CD14-positive monocyte (primary cell): Measurements from ENCODE around the gene MAD1L1. TPM values are rescaled to one million over a fixed set of nuclear protein-coding genes. Genes with fewer than 3 reads are reported as not detected.

Experiments used
- DNase-seq, 3 donors: peaks; one replicate each; pipeline ENCODE4 v3.0.0-alpha.2; 2011 to 2022
- H2AFZ ChIP-seq: 2 replicates; pipeline ENCODE4 v1.6.0; 2012; ENCODE audit warnings: mild to moderate bottlenecking, low read depth, low read length, inconsistent platforms; ENCODE audit not compliant: insufficient read depth, poor library complexity, severe bottlenecking
- H3K27ac ChIP-seq, 2 donors: 1 replicate in 1 of 2; 2 replicates in 1 of 2; pipeline ENCODE4 v1.5.1; 2012 to 2013; ENCODE audit warnings: low read length in 2 of 2, control low read depth in 1 of 2, inconsistent platforms in 1 of 2, low read depth in 1 of 2, mild to moderate bottlenecking in 1 of 2
- H3K27me3 ChIP-seq, 2 donors: one replicate each; pipeline versions ENCODE4 v1.6.0 to v1.6.1; 2011 to 2013; ENCODE audit warnings: low read length in 2 of 2; ENCODE audit not compliant: control insufficient read depth in 2 of 2, insufficient read depth in 2 of 2
- H3K36me3 ChIP-seq, 2 donors: replicated peaks in 1 of 2; 1 replicate in 1 of 2; 2 replicates in 1 of 2; pipeline versions ENCODE4 v1.5.1 to v1.6.1; 2012 to 2013; ENCODE audit warnings: low read length in 2 of 2, control low read depth in 1 of 2, inconsistent platforms in 1 of 2, mild to moderate bottlenecking in 1 of 2; ENCODE audit not compliant: insufficient read depth in 2 of 2, control insufficient read depth in 1 of 2
- H3K4me1 ChIP-seq, 2 donors: 1 replicate in 1 of 2; 2 replicates in 1 of 2; pipeline versions ENCODE4 v1.5.1 to v1.6.1; 2012 to 2013; ENCODE audit warnings: low read length in 2 of 2, control low read depth in 1 of 2, inconsistent platforms in 1 of 2, mild to moderate bottlenecking in 1 of 2, moderate library complexity in 1 of 2; ENCODE audit not compliant: insufficient read depth in 2 of 2, control insufficient read depth in 1 of 2
- H3K4me2 ChIP-seq: replicated peaks from 2 replicates; pipeline ENCODE3; 2012; ENCODE audit warnings: low read length, moderate library complexity, mild to moderate bottlenecking; ENCODE audit not compliant: poor library complexity, severe bottlenecking; ENCODE audit errors: extremely low read depth
- H3K4me3 ChIP-seq, 3 experiments: fragments of 200-600 bp in 1 of 3; sonication (generic) in 1 of 3; replicated peaks in 1 of 3; 1 replicate in 2 of 3; 2 replicates in 1 of 3; pipeline ENCODE4 v1.5.1; 2011 to 2013; ENCODE audit warnings: low read length in 3 of 3, mild to moderate bottlenecking in 3 of 3, control low read depth in 2 of 3, low read depth in 2 of 3, inconsistent platforms in 1 of 3, moderate library complexity in 1 of 3
- H3K79me2 ChIP-seq: 2 replicates; pipeline ENCODE4 v1.6.0; 2012; ENCODE audit warnings: mild to moderate bottlenecking, control low read depth, inconsistent platforms, low read length, moderate library complexity; ENCODE audit not compliant: insufficient read depth
- H3K9ac ChIP-seq: 2 replicates; pipeline ENCODE4 v1.6.0; 2017; ENCODE audit warnings: low read length, mild to moderate bottlenecking; ENCODE audit not compliant: insufficient read depth, poor library complexity, severe bottlenecking
- H3K9me3 ChIP-seq, 2 donors: replicated peaks in 1 of 2; 1 replicate in 1 of 2; 2 replicates in 1 of 2; pipeline versions ENCODE4 v1.5.1 to v1.6.1; 2012 to 2013; ENCODE audit warnings: low read length in 2 of 2, control low read depth in 1 of 2; ENCODE audit not compliant: control insufficient read depth in 1 of 2, insufficient read depth in 1 of 2
- H4K20me1 ChIP-seq: 2 replicates; pipeline ENCODE4 v1.6.0; 2012; ENCODE audit warnings: mild to moderate bottlenecking, low read length, control low read depth, moderate library complexity; ENCODE audit not compliant: insufficient read depth
- H3K27ac Mint-ChIP-seq, 7 donors: one replicate each; pipeline ENCODE4 v1.8.0; 2020; ENCODE audit warnings: mild to moderate bottlenecking in 7 of 7, mixed read lengths in 7 of 7, moderate library complexity in 6 of 7, inconsistent platforms in 2 of 7
- H3K27me3 Mint-ChIP-seq, 3 donors: one replicate each; pipeline ENCODE4 v1.8.0; 2021 to 2022; ENCODE audit warnings: low read depth in 3 of 3, mild to moderate bottlenecking in 3 of 3, mixed read lengths in 3 of 3, moderate library complexity in 3 of 3, inconsistent platforms in 1 of 3
- H3K36me3 Mint-ChIP-seq, 2 donors: one replicate each; pipeline ENCODE4 v1.8.0; 2020; ENCODE audit warnings: mixed read lengths in 2 of 2, inconsistent platforms in 1 of 2, mild to moderate bottlenecking in 1 of 2
- H3K4me1 Mint-ChIP-seq: one replicate; pipeline ENCODE4 v1.8.0; 2020; ENCODE audit warnings: mild to moderate bottlenecking, mixed read lengths
- H3K4me3 Mint-ChIP-seq, 2 donors: one replicate each; pipeline ENCODE4 v1.8.0; 2020; ENCODE audit warnings: mild to moderate bottlenecking in 2 of 2, mixed read lengths in 2 of 2, moderate library complexity in 1 of 2
- H3K9me3 Mint-ChIP-seq, 7 donors: one replicate each; pipeline ENCODE4 v1.8.0; 2020 to 2022; ENCODE audit warnings: mixed read lengths in 7 of 7, mild to moderate bottlenecking in 6 of 7, moderate library complexity in 6 of 7, inconsistent platforms in 2 of 7
- WGBS: methylation state at CpG from one replicate; pipeline ENCODE4 v1.1.5; 2013; ENCODE audit warnings: missing lambda C conversion rate; ENCODE audit not compliant: insufficient coverage; 5-methylcytosine and 5-hydroxymethylcytosine counted together
- intact Hi-C, 2 donors: fragments of 100-400 bp; cut with micrococcal nuclease; formaldehyde crosslinking; loops; one replicate each; pipeline versions ENCODE4 v1.15.0 to v1.15.1; 2023
- polyA plus RNA-seq, 3 donors: library from polyadenylated mRNA; depleted of rRNA in 1 of 3; unstranded in 2 of 3; stranded (reverse) in 1 of 3; fragments of 300-500 nt in 2 of 3; fragments of >200 nt in 1 of 3; fragmentation: Illumina TruSeq in 2 of 3; gene quantifications; 1 replicate in 2 of 3; 2 replicates in 1 of 3; pipeline ENCODE4 v1.2.3, GENCODE V29; 2012 to 2021
- TF ChIP-seq, protein P1 (sequence below): fragments of 200-600 bp; IDR thresholded peaks from one replicate; pipeline ENCODE4 v1.8.0; 2022; ENCODE audit warnings: antibody characterized with exemption, mild to moderate bottlenecking

MAD1L1 gene
- polyA plus RNA-seq, 3 donors = 22.0 to 39.4 (median 33.2) TPM

DNA sequence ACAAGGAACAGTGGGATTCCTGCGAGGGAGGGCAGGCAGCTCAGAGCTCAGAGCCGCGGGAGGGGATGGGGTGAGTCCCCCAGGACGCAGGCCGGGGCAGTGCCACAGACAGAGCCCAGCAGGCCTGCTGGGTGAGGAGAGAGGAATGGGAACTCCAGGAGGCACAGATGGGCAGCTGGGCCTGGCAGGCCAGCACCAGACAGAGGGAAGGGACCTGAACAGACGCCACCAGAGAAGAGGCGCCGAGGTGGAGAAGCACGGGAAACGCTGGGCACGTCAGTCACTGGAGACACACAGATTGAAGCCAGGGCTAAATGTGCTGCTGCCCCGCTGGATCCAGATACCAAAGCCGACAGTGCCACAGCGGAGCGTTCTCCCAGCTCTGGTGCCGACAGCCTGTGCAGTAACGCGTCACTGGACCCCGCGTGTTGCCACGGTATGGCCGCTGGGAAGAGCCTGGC lies 225.8 kb downstream of the MAD1L1 start:
- no peak overlapping the region for H3K9ac ChIP-seq
- H2AFZ ChIP-seq = no peak overlapping the region
- no peaks in the 10 kb centered on the region for H3K79me2 ChIP-seq
- H3K4me2 ChIP-seq = no peak overlapping the region
- H3K36me3 ChIP-seq = peaks cover 7 to 9% of the 10 kb centered on the region in 2 donors
- no peaks in the 10 kb centered on the region for H3K4me1 Mint-ChIP-seq
- intact Hi-C loops = no loop called here
- peak overlapping the region in 2 of 7 donors; percentile 25 to 39 for H3K27ac Mint-ChIP-seq
- no peaks in the 10 kb centered on the region for H4K20me1 ChIP-seq
- H3K27ac ChIP-seq = no peak overlapping the region
- H3K4me3 ChIP-seq = no peak overlapping the region
- TF ChIP-seq, protein P1, sequence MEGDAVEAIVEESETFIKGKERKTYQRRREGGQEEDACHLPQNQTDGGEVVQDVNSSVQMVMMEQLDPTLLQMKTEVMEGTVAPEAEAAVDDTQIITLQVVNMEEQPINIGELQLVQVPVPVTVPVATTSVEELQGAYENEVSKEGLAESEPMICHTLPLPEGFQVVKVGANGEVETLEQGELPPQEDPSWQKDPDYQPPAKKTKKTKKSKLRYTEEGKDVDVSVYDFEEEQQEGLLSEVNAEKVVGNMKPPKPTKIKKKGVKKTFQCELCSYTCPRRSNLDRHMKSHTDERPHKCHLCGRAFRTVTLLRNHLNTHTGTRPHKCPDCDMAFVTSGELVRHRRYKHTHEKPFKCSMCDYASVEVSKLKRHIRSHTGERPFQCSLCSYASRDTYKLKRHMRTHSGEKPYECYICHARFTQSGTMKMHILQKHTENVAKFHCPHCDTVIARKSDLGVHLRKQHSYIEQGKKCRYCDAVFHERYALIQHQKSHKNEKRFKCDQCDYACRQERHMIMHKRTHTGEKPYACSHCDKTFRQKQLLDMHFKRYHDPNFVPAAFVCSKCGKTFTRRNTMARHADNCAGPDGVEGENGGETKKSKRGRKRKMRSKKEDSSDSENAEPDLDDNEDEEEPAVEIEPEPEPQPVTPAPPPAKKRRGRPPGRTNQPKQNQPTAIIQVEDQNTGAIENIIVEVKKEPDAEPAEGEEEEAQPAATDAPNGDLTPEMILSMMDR = no peak
- H3K9me3 ChIP-seq = no peaks in the 10 kb centered on the region
- H3K27me3 Mint-ChIP-seq = no peaks in the 10 kb centered on the region
- 97% methylated on average over 19 of the region's 22 CpGs for WGBS
- peaks cover 0 to 2% (median 0%) of the 10 kb centered on the region in 7 donors for H3K9me3 Mint-ChIP-seq
- H3K27me3 ChIP-seq = no peaks in the 10 kb centered on the region
- H3K4me3 Mint-ChIP-seq = no peak overlapping the region
- DNase-seq = no peak
- H3K36me3 Mint-ChIP-seq = peaks cover 9 to 28% of the 10 kb centered on the region in 2 donors
- no peaks in the 10 kb centered on the region for H3K4me1 ChIP-seq

DNA sequence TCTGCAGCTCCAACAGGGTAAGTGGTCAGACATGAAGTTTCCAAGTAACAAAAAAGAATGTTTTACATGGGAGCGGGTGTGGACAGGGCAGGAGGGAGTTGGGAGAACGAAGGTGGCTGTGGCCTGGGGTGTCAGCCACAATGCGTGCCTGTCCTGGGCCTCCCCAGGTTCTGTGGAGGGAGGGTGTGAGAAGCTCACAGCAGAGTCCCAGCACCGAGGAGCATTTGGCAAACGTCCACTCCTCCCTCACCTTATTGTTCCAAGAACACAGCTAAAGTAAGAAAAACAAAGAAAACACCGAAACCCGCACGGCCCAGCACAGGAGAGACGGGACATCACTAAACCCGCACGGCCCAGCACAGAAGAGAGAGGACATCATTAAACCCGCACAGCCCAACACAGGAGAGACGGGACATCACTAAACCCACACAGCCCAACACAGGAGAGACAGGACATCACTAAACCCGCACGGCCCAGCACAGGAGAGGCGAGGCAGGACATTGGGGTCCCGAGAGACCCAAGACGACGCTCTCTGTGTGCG lies 226.4 kb downstream of the MAD1L1 start:
- H3K4me3 ChIP-seq = no peak overlapping the region
- no peak overlapping the region for H3K9ac ChIP-seq
- WGBS = 98% methylated on average over 14 of the region's 20 CpGs
- H2AFZ ChIP-seq = no peak overlapping the region
- no peaks in the 10 kb centered on the region for H3K9me3 Mint-ChIP-seq
- no peak overlapping the region for H3K27ac ChIP-seq
- H3K27me3 ChIP-seq = no peaks in the 10 kb centered on the region
- H3K4me3 Mint-ChIP-seq = no peak overlapping the region
- H3K36me3 ChIP-seq = peaks cover 9% of the 10 kb centered on the region in 2 donors
- H3K36me3 Mint-ChIP-seq = peaks cover 9 to 32% of the 10 kb centered on the region in 2 donors
- no peaks in the 10 kb centered on the region for H3K79me2 ChIP-seq
- H3K27me3 Mint-ChIP-seq = no peaks in the 10 kb centered on the region
- no peak overlapping the region for H3K4me2 ChIP-seq
- DNase-seq = no peak
- H4K20me1 ChIP-seq = no peaks in the 10 kb centered on the region
- peak overlapping the region in 4 of 7 donors; percentile 3 to 62 (median 22) for H3K27ac Mint-ChIP-seq
- H3K4me1 Mint-ChIP-seq = no peaks in the 10 kb centered on the region
- intact Hi-C loops = no loop called here
- TF ChIP-seq, protein P1 = no peak
- H3K4me1 ChIP-seq = no peaks in the 10 kb centered on the region
- H3K9me3 ChIP-seq = no peaks in the 10 kb centered on the region
